Measurements from ENCODE around the gene ESRP2.
A peak's percentile ranks its signal among the peaks of the same experiment; 100 is the strongest.

GRCh38 chr16:68282064-68282452, 46.1 kb upstream of the ESRP2 start:
- TF ChIP-seq CTCF (IDR thresholded peaks at IDR 0.05 in 4 of 5, conservative IDR thresholded peaks at IDR 0.05 in 1 of 5) (no peak), POLR2A (IDR thresholded peaks at IDR 0.05) (peak in 1 of 2 donors; percentile 10)
